GM23248 (cell line): ENCODE data around the gene GPR25. TPM values are rescaled to one million over a fixed set of nuclear protein-coding genes. Genes with fewer than 3 reads are reported as not detected.

Source experiments
- DNase-seq: peaks from one replicate; pipeline ENCODE4 v3.0.0-alpha.2; 2015
- H2AFZ ChIP-seq: fragments of 200-600 bp; sonication (generic); 2 replicates; pipeline ENCODE4 v1.6.1; 2016; ENCODE audit warnings: antibody characterized with exemption
- H3F3A ChIP-seq: fragments of 200-600 bp; sonication (generic); 2 replicates; pipeline ENCODE4 v1.6.1; 2016; ENCODE audit warnings: mild to moderate bottlenecking, antibody characterized with exemption, mixed run types; ENCODE audit not compliant: insufficient read depth
- H3K27ac ChIP-seq: fragments of 200-600 bp; sonication (generic); 2 replicates; pipeline ENCODE4 v1.5.1; 2016; ENCODE audit warnings: mild to moderate bottlenecking
- H3K27me3 ChIP-seq: fragments of 200-600 bp; sonication (generic); replicated peaks from 2 replicates; pipeline ENCODE4 v1.6.1; 2016; ENCODE audit warnings: mild to moderate bottlenecking; ENCODE audit not compliant: insufficient read depth
- H3K36me3 ChIP-seq: fragments of 200-600 bp; sonication (generic); 2 replicates; pipeline ENCODE4 v1.6.1; 2016; ENCODE audit warnings: low read depth, mild to moderate bottlenecking
- H3K4me1 ChIP-seq: fragments of 200-600 bp; sonication (generic); 2 replicates; pipeline ENCODE4 v1.6.1; 2016; ENCODE audit warnings: mild to moderate bottlenecking; ENCODE audit not compliant: insufficient read depth
- H3K4me2 ChIP-seq: fragments of 200-600 bp; sonication (generic); one replicate; pipeline ENCODE4 v1.6.1; 2016; ENCODE audit warnings: mild to moderate bottlenecking; ENCODE audit not compliant: unreplicated experiment
- H3K4me3 ChIP-seq: fragments of 200-600 bp; sonication (generic); 2 replicates; pipeline ENCODE4 v1.5.1; 2016; ENCODE audit warnings: mild to moderate bottlenecking
- H3K79me2 ChIP-seq: fragments of 200-600 bp; sonication (generic); 2 replicates; pipeline ENCODE4 v1.6.1; 2016; ENCODE audit warnings: mild to moderate bottlenecking; ENCODE audit not compliant: insufficient read depth
- H3K9ac ChIP-seq: fragments of 200-600 bp; sonication (generic); 2 replicates; pipeline ENCODE4 v1.6.1; 2016; ENCODE audit warnings: mild to moderate bottlenecking
- H3K9me2 ChIP-seq: fragments of 200-600 bp; sonication (generic); 2 replicates; pipeline ENCODE4 v1.6.1; 2016; ENCODE audit warnings: mixed run types, mild to moderate bottlenecking, moderate library complexity; ENCODE audit not compliant: insufficient read depth
- H3K9me3 ChIP-seq: fragments of 200-600 bp; sonication (generic); one replicate; pipeline ENCODE4 v1.6.1; 2017; ENCODE audit warnings: low read depth
- H4K20me1 ChIP-seq: fragments of 200-600 bp; sonication (generic); 2 replicates; pipeline ENCODE4 v1.6.0; 2016; ENCODE audit not compliant: insufficient read depth
- EZH2 ChIP-seq: fragments of 200-600 bp; sonication (generic); IDR thresholded peaks from 2 replicates; pipeline ENCODE4 v1.6.1; 2018; ENCODE audit warnings: antibody characterized with exemption, mild to moderate bottlenecking; ENCODE audit not compliant: insufficient read depth, poor library complexity, severe bottlenecking
- EZH2phosphoT487 ChIP-seq: fragments of 200-600 bp; sonication (generic); IDR thresholded peaks from 2 replicates; pipeline ENCODE4 v1.6.1; 2018; ENCODE audit warnings: antibody characterized with exemption, moderate library complexity, mild to moderate bottlenecking, low read depth; ENCODE audit not compliant: insufficient read depth
- WGBS, 2 experiments: methylation state at CpG; one replicate each; pipeline ENCODE4 v1.1.6; 2015 to 2017; ENCODE audit warnings: low lambda C conversion rate in 2 of 2, low coverage in 1 of 2; ENCODE audit errors: missing lambda C conversion rate in 2 of 2; 5-methylcytosine and 5-hydroxymethylcytosine counted together
- in situ Hi-C: fragments of 300-500 bp; cut with MboI; formaldehyde crosslinking; loops from 2 replicates; pipeline ENCODE4 v1.15.0; 2020
- polyA plus RNA-seq: library from polyadenylated mRNA; unstranded; fragments of >200 nt; fragmentation: Nextera tagmentation; extraction: Ambion mirVana; gene quantifications from 2 replicates; pipeline ENCODE4 v1.2.1, GENCODE V29; 2016
- total RNA-seq: library from RNA; depleted of rRNA; stranded (reverse); fragments of >200 nt; shearing (Covaris generic); gene quantifications from 2 replicates; pipeline ENCODE4 v1.2.3, GENCODE V29; 2014

Gene GPR25
- total and polyA plus RNA-seq, 2 experiments from 2014 or later: not detected

- in situ Hi-C loops: no loop called here
- WGBS, 2 experiments: 50 to 51% methylated on average over 6 of the region's 6 CpGs
- H3K36me3 ChIP-seq: no peaks in the 10 kb centered on the region
These were observed 5.2 kb downstream of the GPR25 start for GRCh38 chr1:200877839-200878551.

GRCh38 chr1:200880212-200880611 is 7.4 kb downstream of the GPR25 start:
- no peak overlapping the region for H3K9ac ChIP-seq
- no peak overlapping the region for H3K27ac ChIP-seq
- TF ChIP-seq EZH2 (no peak), EZH2phosphoT487 (no peak)
- 55% methylated on average over 3 of the region's 3 CpGs for WGBS, 2 experiments
- no peaks in the 10 kb centered on the region for H3K36me3 ChIP-seq
- H2AFZ ChIP-seq: no peak overlapping the region
- no peaks in the 10 kb centered on the region for H3K79me2 ChIP-seq
- no peaks in the 10 kb centered on the region for H3K9me2 ChIP-seq
- H3K4me3 ChIP-seq: no peak overlapping the region
- no peaks in the 10 kb centered on the region for H4K20me1 ChIP-seq
- H3K4me2 ChIP-seq: no peak overlapping the region
- H3F3A ChIP-seq: no peaks in the 10 kb centered on the region
- no peak for DNase-seq
- in situ Hi-C loops: no loop called here
- H3K27me3 ChIP-seq: peaks cover 43% of the 10 kb centered on the region
- H3K9me3 ChIP-seq: no peaks in the 10 kb centered on the region
- no peaks in the 10 kb centered on the region for H3K4me1 ChIP-seq

More at GRCh38 chr1:200877839-200878551, 5.2 kb downstream of the GPR25 start:
- H3K4me3 ChIP-seq: no peak overlapping the region
- H4K20me1 ChIP-seq: no peaks in the 10 kb centered on the region
- no peak overlapping the region for H2AFZ ChIP-seq
- H3K9me3 ChIP-seq: no peaks in the 10 kb centered on the region
- no peaks in the 10 kb centered on the region for H3F3A ChIP-seq
- no peaks in the 10 kb centered on the region for H3K79me2 ChIP-seq
- DNase-seq: peak; percentile 24
- no peak overlapping the region for H3K27ac ChIP-seq
- no peaks in the 10 kb centered on the region for H3K4me1 ChIP-seq
- H3K9ac ChIP-seq: no peak overlapping the region
- no peaks in the 10 kb centered on the region for H3K9me2 ChIP-seq
- TF ChIP-seq EZH2 (no peak), EZH2phosphoT487 (no peak)
- H3K27me3 ChIP-seq: peaks cover 65% of the 10 kb centered on the region
- no peak overlapping the region for H3K4me2 ChIP-seq

DNA sequence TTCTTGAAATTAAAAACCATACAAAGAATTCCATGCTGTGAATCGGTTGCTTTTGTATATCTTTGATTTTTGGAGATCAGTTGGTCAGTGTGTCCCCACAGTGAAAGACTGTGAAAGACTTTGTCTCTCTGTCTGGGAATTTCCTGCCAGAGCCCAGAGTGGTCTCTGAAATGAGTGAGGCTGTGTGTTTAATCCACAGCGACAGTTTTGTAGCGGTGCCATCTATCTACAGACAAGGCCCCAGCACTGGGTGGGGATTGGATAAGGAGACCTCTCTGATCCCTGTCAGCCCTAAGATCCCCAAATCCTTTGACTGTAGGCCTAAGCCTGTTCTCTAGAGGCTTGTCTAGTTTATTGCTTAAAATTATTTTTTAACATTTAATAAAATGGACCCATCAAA is 10.3 kb downstream of the GPR25 start:
- no peaks in the 10 kb centered on the region for H3K9me2 ChIP-seq
- 88 to 89% methylated on average over 3 of the region's 3 CpGs for WGBS, 2 experiments
- H3F3A ChIP-seq: no peaks in the 10 kb centered on the region
- no peaks in the 10 kb centered on the region for H3K4me1 ChIP-seq
- H3K4me2 ChIP-seq: no peak overlapping the region
- in situ Hi-C loops: no loop called here
- no peaks in the 10 kb centered on the region for H3K9me3 ChIP-seq
- no peak for DNase-seq
- peaks cover 22% of the 10 kb centered on the region for H3K27me3 ChIP-seq
- H3K79me2 ChIP-seq: no peaks in the 10 kb centered on the region
- H3K36me3 ChIP-seq: no peaks in the 10 kb centered on the region
- no peak overlapping the region for H3K27ac ChIP-seq
- H2AFZ ChIP-seq: no peak overlapping the region
- no peak overlapping the region for H3K4me3 ChIP-seq
- TF ChIP-seq EZH2phosphoT487 (no peak), EZH2 (no peak)
- no peaks in the 10 kb centered on the region for H4K20me1 ChIP-seq
- no peak overlapping the region for H3K9ac ChIP-seq

GRCh38 chr1:200885623-200886402 is 13.0 kb downstream of the GPR25 start:
- Histone ChIP-seq H3K4me3 (no peak overlapping the region), H4K20me1 (no peaks in the 10 kb centered on the region), H3K9me3 (no peaks in the 10 kb centered on the region), H3K9me2 (no peaks in the 10 kb centered on the region), H3K79me2 (no peaks in the 10 kb centered on the region), H3F3A (no peaks in the 10 kb centered on the region), H2AFZ (no peak overlapping the region), H3K9ac (no peak overlapping the region), H3K27ac (no peak overlapping the region), H3K4me1 (no peaks in the 10 kb centered on the region), H3K4me2 (no peak overlapping the region), H3K27me3 (peaks cover 27% of the 10 kb centered on the region), H3K36me3 (no peaks in the 10 kb centered on the region)
- no peak for DNase-seq
- 74 to 78% methylated on average over 6 of the region's 6 CpGs for WGBS, 2 experiments
- TF ChIP-seq EZH2phosphoT487 (no peak), EZH2 (no peak)
- in situ Hi-C loops: no loop called here
